Colonic mucosa (tissue), 4 donors: ENCODE results near the gene RBFOX2. TPM values are rescaled to one million over a fixed set of nuclear protein-coding genes. Genes with fewer than 3 reads are reported as not detected.
"Not testable (repeated sequence)": the region's sequence is repeated elsewhere in the genome, so short reads cannot be mapped to it uniquely, and the experiment has no call there.

ENCODE experiments used
- DNase-seq: peaks from one replicate; pipeline ENCODE4 v3.0.0-alpha.2; 2020
- H3K27ac ChIP-seq: fragments of 200-600 bp; one replicate; pipeline ENCODE4 v1.8.0; 2021
- H3K27me3 ChIP-seq: fragments of 200-600 bp; one replicate; pipeline ENCODE4 v1.8.0; 2021
- H3K36me3 ChIP-seq: fragments of 200-600 bp; one replicate; pipeline ENCODE4 v1.8.0; 2021
- H3K4me1 ChIP-seq: fragments of 200-600 bp; one replicate; pipeline ENCODE4 v1.8.0; 2021; ENCODE audit warnings: mild to moderate bottlenecking
- H3K4me3 ChIP-seq: fragments of 200-600 bp; one replicate; pipeline ENCODE4 v1.8.0; 2021
- H3K9ac ChIP-seq, 2 donors: one replicate each; pipeline ENCODE4 v1.7.0; 2013; ENCODE audit warnings: control low read depth in 2 of 2, low read depth in 2 of 2, low read length in 2 of 2
- H3K9me3 ChIP-seq: fragments of 200-600 bp; one replicate; pipeline ENCODE4 v1.8.0; 2021
- CTCF ChIP-seq: fragments of 200-600 bp; IDR thresholded peaks from one replicate; pipeline ENCODE4 v1.8.0; 2022; ENCODE audit warnings: antibody characterized with exemption, mild to moderate bottlenecking
- intact Hi-C: fragments of 100-400 bp; cut with DNase I; formaldehyde crosslinking; loops from one replicate; pipeline ENCODE4 v1.14.1; 2022
- total RNA-seq, 2 donors: library from RNA; stranded (reverse); fragmentation: NEBNext Ultra II Directional in 1 of 2; extraction: Animal tissue kit (Norgen Biotek cat#: 25700) in 1 of 2; gene quantifications; one replicate each; pipeline ENCODE4 v1.2.1, GENCODE V29; 2021
- donor health status: healthy.
- donor health status: DM: no; HTN: no; CAD: no.
- donor health status: DM: no; HTN: no; CAD: no.

The RBFOX2 gene
- total RNA-seq, 2 donors from 2014 or later: 44.4 to 60.2 TPM

DNA sequence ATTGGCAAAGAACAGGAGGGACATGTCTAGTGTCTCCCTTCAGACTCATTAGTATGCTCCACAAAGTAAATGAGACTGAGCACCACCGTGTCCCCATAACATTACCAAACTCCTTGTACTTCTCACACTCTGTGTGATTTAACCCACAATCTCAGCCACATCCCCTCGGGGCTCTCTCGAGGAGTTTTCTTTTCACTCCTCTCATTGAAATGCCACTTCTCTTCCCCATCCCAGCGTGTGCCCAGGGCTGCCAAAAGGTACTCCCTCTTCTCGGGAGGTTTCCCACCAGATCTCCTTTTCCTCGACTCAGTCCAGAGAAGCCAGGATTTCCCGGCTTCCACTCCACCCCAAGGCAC, 1.1 kb downstream of the RBFOX2 start:
- Histone ChIP-seq H3K4me1 (no peaks in the 10 kb centered on the region), H3K4me3 (peak overlapping the region; percentile 68), H3K27me3 (no peaks in the 10 kb centered on the region), H3K9me3 (no peaks in the 10 kb centered on the region), H3K36me3 (no peaks in the 10 kb centered on the region), H3K9ac (peak overlapping the region; percentile 83 to 86), H3K27ac (peak overlapping the region; percentile 76)
- no peak for TF ChIP-seq CTCF
- peak; percentile 32 for DNase-seq
- intact Hi-C loops: no loop called here

DNA sequence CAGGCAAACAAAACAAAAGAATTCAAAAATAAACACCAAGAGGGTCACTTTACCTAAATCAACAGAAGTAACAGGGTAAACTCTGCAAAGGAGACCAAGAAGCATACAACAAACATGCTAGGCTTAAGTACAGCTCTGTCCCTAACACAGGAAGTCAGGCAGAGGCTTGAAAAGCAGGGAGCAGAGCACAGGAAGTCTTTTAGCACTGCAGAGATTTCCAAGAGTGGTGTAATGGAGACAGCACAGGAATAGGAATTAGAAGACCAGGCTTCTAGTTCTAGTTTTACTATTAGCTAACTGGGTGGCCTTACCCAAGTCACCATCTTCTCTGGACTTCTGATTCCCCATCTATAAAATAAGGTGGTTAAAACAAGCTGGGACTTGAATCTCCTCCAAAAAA, 1.9 kb downstream of the RBFOX2 start:
- intact Hi-C loops: no loop called here
- peak overlapping the region in 1 of 2 donors; percentile 3 for H3K9ac ChIP-seq
- H3K27me3 ChIP-seq: no peaks in the 10 kb centered on the region
- H3K9me3 ChIP-seq: no peaks in the 10 kb centered on the region
- no peaks in the 10 kb centered on the region for H3K4me1 ChIP-seq
- H3K4me3 ChIP-seq: no peak overlapping the region
- TF ChIP-seq CTCF: no peak
- DNase-seq: no peak
- H3K27ac ChIP-seq: no peak overlapping the region
- H3K36me3 ChIP-seq: no peaks in the 10 kb centered on the region

DNA sequence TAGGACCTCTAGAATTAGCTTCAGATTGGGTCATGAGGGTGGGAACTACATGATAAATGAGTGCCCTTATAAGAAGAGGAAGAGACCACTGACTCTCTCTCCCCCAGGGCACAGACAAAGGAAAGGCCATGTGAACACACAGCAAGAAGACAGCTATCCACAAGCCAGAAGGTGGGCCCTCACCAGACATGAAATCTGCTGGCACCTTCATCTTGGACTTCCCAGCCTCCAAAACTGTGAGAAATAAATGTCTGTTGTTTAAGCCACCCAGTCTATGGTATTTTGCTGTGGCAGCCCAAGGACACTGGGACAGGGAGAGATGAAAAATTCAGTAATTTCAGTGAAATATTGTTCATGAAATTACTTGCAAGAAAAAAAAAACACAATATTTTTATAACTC, 5.9 kb downstream of the RBFOX2 start:
- H3K27me3 ChIP-seq: no peaks in the 10 kb centered on the region
- no peaks in the 10 kb centered on the region for H3K36me3 ChIP-seq
- no peak for DNase-seq
- no peak overlapping the region for H3K9ac ChIP-seq
- intact Hi-C loops: no loop called here
- TF ChIP-seq CTCF: no peak
- no peaks in the 10 kb centered on the region for H3K4me1 ChIP-seq
- H3K4me3 ChIP-seq: no peak overlapping the region
- H3K27ac ChIP-seq: peak overlapping the region; percentile 57
- H3K9me3 ChIP-seq: no peaks in the 10 kb centered on the region

GRCh38 chr22:36022162-36022561, 6.5 kb downstream of the RBFOX2 start:
- H3K4me3 ChIP-seq: no peak overlapping the region
- no peak for TF ChIP-seq CTCF
- DNase-seq: no peak
- no peaks in the 10 kb centered on the region for H3K9me3 ChIP-seq
- H3K9ac ChIP-seq: no peak overlapping the region
- H3K27ac ChIP-seq: peak overlapping the region; percentile 57
- H3K36me3 ChIP-seq: no peaks in the 10 kb centered on the region
- intact Hi-C loops: no loop called here
- no peaks in the 10 kb centered on the region for H3K4me1 ChIP-seq
- no peaks in the 10 kb centered on the region for H3K27me3 ChIP-seq

- no peak for TF ChIP-seq CTCF
- no peaks in the 10 kb centered on the region for H3K4me1 ChIP-seq
- peak overlapping the region; percentile 57 for H3K27ac ChIP-seq
- no peaks in the 10 kb centered on the region for H3K27me3 ChIP-seq
- no peaks in the 10 kb centered on the region for H3K36me3 ChIP-seq
- intact Hi-C loops: no loop called here
- H3K4me3 ChIP-seq: no peak overlapping the region
- H3K9me3 ChIP-seq: no peaks in the 10 kb centered on the region
- DNase-seq: no peak
- H3K9ac ChIP-seq: no peak overlapping the region
Measured at GRCh38 chr22:36021606-36022153, 6.9 kb downstream of the RBFOX2 start.

- H3K4me1 ChIP-seq, H3K9ac ChIP-seq, H3K27me3 ChIP-seq, intact Hi-C loops, H3K27ac ChIP-seq, H3K4me3 ChIP-seq, H3K36me3 ChIP-seq, H3K9me3 ChIP-seq, DNase-seq: not testable (repeated sequence)
Measured at GRCh38 chr22:36020865-36021264, 7.8 kb downstream of the RBFOX2 start.
